ENCODE results near the gene SLC17A7. TPM values are rescaled to one million over a fixed set of nuclear protein-coding genes. Genes with fewer than 3 reads are reported as not detected.

The SLC17A7 gene
- total and polyA plus RNA-seq, 2 donors (not counting 3 experiments of a cell fraction or from before 2014, with no cell fraction given) = 0.07 to 0.13 TPM

DNA sequence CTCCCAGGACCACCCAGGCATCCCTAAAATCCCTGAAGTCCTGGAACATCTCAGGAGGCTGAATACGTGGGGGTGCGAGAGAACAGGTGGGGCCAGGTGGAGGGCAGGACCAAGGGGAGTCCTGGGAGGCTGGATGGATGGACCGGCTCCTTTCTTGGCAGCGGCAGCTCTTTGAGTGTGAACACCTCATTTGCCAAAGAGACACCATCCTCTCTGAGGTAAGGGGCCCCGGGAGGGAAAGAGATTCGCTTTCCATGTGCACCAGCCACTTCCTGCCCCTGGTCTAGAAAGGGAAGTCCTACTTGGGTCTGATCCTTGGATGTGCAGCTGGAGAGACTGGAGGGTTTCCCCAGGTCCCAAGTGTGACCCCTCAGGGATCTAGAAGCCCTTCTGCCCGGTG, 34.2 kb downstream of the SLC17A7 start:
- dilution Hi-C loops (cut with MboI; ENCODE audit: extremely low pct_ligation_motif_present, low sequenced_read_pairs) = no loop called here
- POLR2A ChIA-PET = no interaction called here
- DNase-seq (ENCODE audit: low read depth, low spot score) = no peak

More for the DNA sequence above, 34.2 kb downstream of the SLC17A7 start:
- Histone ChIP-seq H3K27me3 (ENCODE audit: control insufficient read depth in 2 of 2, insufficient read depth in 2 of 2, low read length in 2 of 2) (no peaks in the 10 kb centered on the region), H2AFZ (ENCODE audit: low read depth, low read length) (no peak overlapping the region), H3K9me1 (replicated peaks; ENCODE audit: control insufficient read depth, extremely low read depth, insufficient read depth, low read length) (no peaks in the 10 kb centered on the region), H3K4me3 (replicated peaks in 1 of 3; ENCODE audit: insufficient read depth in 1 of 3, low read depth in 1 of 3, low read length in 3 of 3) (no peak overlapping the region), H3K9me3 (replicated peaks; ENCODE audit: control insufficient read depth, insufficient read depth, low read length) (no peaks in the 10 kb centered on the region), H3K27ac (ENCODE audit: insufficient read depth, low read depth, low read length) (no peak overlapping the region), H3K79me2 (ENCODE audit: control insufficient read depth, insufficient read depth, low read length) (no peaks in the 10 kb centered on the region), H3K9ac (replicated peaks; ENCODE audit: extremely low read depth, insufficient read depth, low read length) (no peak overlapping the region), H3K4me1 (ENCODE audit: control insufficient read depth, extremely low read depth, insufficient read depth, low read length) (no peaks in the 10 kb centered on the region), H3K4me2 (ENCODE audit: insufficient read depth, low read length) (no peak overlapping the region), H3K36me3 (ENCODE audit: control insufficient read depth in 2 of 2, extremely low read depth in 1 of 2, insufficient read depth in 2 of 2, low read length in 2 of 2) (no peaks in the 10 kb centered on the region), H4K20me1 (replicated peaks; ENCODE audit: control insufficient read depth, extremely low read depth, insufficient read depth, low read length) (no peaks in the 10 kb centered on the region)
- CTCF ChIA-PET = interaction anchor here (1.0 to 1.7 kb wide), 4 partner anchors 10 to 45 kb away, joined by 3 to 4 read pairs (median 3); partner anchors contain the start of gene TEAD2
- intact Hi-C loops (cut with micrococcal nuclease) = no loop called here
- TF ChIP-seq EZH2 (IDR thresholded peaks at IDR 0.05; ENCODE audit: borderline replicate concordance, low read depth, low read length, severe bottlenecking) (no peak), MYC (IDR thresholded peaks at IDR 0.05; ENCODE audit: low read depth, low read length) (no peak), POLR2AphosphoS5 (IDR thresholded peaks at IDR 0.05; ENCODE audit: insufficient read depth, low read depth, low read length) (no peak), POLR2A (IDR thresholded peaks at IDR 0.05; ENCODE audit: low read depth, low read length) (no peak), GATA2 (IDR thresholded peaks at IDR 0.05; ENCODE audit: insufficient read depth, insufficient read length, low read depth, low read length) (no peak), JUN (IDR thresholded peaks at IDR 0.05; ENCODE audit: borderline replicate concordance, insufficient read depth, insufficient read length, low read depth) (no peak)
- TF ChIP-seq, protein P1, sequence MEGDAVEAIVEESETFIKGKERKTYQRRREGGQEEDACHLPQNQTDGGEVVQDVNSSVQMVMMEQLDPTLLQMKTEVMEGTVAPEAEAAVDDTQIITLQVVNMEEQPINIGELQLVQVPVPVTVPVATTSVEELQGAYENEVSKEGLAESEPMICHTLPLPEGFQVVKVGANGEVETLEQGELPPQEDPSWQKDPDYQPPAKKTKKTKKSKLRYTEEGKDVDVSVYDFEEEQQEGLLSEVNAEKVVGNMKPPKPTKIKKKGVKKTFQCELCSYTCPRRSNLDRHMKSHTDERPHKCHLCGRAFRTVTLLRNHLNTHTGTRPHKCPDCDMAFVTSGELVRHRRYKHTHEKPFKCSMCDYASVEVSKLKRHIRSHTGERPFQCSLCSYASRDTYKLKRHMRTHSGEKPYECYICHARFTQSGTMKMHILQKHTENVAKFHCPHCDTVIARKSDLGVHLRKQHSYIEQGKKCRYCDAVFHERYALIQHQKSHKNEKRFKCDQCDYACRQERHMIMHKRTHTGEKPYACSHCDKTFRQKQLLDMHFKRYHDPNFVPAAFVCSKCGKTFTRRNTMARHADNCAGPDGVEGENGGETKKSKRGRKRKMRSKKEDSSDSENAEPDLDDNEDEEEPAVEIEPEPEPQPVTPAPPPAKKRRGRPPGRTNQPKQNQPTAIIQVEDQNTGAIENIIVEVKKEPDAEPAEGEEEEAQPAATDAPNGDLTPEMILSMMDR (IDR thresholded peaks at IDR 0.05; ENCODE audit: extremely low read depth in 1 of 2, insufficient read depth in 1 of 2, low read depth in 1 of 2, low read length in 2 of 2) = no peak
- BruUV-seq (replicated peaks) = no TSS peak
- FAIRE-seq = no peak
